ENCODE results near the gene DPP6.

The DPP6 gene

DNA sequence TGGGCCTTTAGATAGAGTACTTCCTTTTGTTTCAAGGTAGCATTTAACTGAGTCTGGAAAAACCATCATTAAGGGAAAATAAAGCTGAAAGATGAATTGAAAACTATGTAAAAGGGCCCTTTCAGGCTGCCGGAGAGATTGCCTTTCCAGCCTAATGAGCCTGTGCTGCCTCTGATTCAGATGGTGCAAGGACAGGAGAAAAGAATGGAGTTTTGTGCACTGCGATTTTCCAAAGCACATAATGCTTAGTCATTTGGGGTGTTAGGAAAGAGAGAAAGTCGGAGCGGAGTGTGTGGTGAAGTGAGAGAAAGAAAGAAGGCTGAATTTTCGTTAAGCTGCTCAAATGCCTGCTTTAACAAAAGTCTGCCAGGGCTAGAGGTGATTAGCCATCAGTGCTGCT is 691.0 kb downstream of the DPP6 start:
- no peak for TF ChIP-seq POLR2A (IDR thresholded peaks at IDR 0.05; ENCODE audit: extremely low read depth, insufficient read length)
- TF ChIP-seq, protein P1, sequence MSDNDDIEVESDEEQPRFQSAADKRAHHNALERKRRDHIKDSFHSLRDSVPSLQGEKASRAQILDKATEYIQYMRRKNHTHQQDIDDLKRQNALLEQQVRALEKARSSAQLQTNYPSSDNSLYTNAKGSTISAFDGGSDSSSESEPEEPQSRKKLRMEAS (IDR thresholded peaks at IDR 0.05; ENCODE audit: low read depth, low read length) = no peak
- TF ChIP-seq, protein P2, sequence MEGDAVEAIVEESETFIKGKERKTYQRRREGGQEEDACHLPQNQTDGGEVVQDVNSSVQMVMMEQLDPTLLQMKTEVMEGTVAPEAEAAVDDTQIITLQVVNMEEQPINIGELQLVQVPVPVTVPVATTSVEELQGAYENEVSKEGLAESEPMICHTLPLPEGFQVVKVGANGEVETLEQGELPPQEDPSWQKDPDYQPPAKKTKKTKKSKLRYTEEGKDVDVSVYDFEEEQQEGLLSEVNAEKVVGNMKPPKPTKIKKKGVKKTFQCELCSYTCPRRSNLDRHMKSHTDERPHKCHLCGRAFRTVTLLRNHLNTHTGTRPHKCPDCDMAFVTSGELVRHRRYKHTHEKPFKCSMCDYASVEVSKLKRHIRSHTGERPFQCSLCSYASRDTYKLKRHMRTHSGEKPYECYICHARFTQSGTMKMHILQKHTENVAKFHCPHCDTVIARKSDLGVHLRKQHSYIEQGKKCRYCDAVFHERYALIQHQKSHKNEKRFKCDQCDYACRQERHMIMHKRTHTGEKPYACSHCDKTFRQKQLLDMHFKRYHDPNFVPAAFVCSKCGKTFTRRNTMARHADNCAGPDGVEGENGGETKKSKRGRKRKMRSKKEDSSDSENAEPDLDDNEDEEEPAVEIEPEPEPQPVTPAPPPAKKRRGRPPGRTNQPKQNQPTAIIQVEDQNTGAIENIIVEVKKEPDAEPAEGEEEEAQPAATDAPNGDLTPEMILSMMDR (IDR thresholded peaks at IDR 0.05; ENCODE audit: low read depth, low read length) = no peak
- TF ChIP-seq MYC (IDR thresholded peaks at IDR 0.05; ENCODE audit: low read depth, low read length) = no peak
- no peak overlapping the region for H3K4me3 ChIP-seq (ENCODE audit: low read depth, low read length)
- no peak for DNase-seq (ENCODE audit: low read depth)

DNA sequence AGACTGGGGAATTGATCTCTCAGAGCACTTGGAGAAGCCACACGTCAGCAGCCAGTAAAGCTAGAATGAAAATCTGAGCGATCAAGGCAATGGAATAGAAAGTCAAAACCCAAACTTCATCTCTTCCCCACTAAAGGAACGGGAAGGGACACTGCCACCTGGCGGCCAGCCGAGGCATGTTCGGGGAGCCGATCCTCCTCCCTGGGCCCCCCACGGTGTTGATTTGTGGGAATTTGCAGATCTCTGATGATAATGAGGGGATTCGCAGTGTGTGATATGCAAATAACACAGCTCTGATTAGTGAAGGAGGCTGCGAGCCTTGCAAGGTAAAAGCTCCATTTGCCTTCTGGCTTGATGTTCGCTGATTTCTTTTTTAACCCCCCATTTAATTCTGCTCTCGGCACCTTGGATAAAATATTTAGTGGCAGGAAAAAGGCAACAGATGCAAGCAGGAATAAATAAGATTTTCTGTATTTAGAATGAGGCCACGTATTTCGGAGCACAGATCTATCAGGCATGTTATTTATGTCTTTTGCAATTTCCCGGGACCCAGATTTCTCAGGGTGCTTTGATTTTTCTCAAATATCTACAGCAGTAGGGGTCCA is 692.2 kb downstream of the DPP6 start:
- peak; percentile 50 for DNase-seq (ENCODE audit: low read depth)
- H3K4me3 ChIP-seq (ENCODE audit: low read depth, low read length) = no peak overlapping the region
- TF ChIP-seq, protein P2 (IDR thresholded peaks at IDR 0.05; ENCODE audit: low read depth, low read length) = peak; percentile 96
- TF ChIP-seq POLR2A (IDR thresholded peaks at IDR 0.05; ENCODE audit: extremely low read depth, insufficient read length) (no peak), MYC (IDR thresholded peaks at IDR 0.05; ENCODE audit: low read depth, low read length) (no peak)
- TF ChIP-seq, protein P1 (IDR thresholded peaks at IDR 0.05; ENCODE audit: low read depth, low read length) = no peak

DNA sequence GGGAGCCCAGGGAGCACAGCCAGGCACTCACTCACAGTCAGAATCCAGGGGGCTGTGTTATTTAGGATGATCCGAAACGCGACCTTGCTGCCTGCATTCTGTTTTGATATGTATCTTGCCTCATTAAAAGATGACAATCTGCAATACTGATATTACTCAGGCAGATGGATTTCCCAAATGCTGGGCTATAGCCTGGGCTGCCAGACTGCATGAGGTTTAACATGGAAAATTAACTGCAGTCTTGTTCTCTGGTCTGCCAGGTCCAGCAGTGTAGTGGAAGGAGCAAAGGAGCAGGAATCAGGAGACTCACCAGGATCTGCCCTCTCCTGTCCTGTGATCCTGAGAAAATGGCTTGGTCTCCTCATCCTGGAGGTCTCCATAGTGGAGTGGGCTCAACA is 692.7 kb downstream of the DPP6 start:
- H3K4me3 ChIP-seq (ENCODE audit: low read depth, low read length) = no peak overlapping the region
- TF ChIP-seq POLR2A (IDR thresholded peaks at IDR 0.05; ENCODE audit: extremely low read depth, insufficient read length) (no peak), MYC (IDR thresholded peaks at IDR 0.05; ENCODE audit: low read depth, low read length) (no peak)
- TF ChIP-seq, protein P2 (IDR thresholded peaks at IDR 0.05; ENCODE audit: low read depth, low read length) = no peak
- TF ChIP-seq, protein P1 (IDR thresholded peaks at IDR 0.05; ENCODE audit: low read depth, low read length) = no peak
- no peak for DNase-seq (ENCODE audit: low read depth)

DNA sequence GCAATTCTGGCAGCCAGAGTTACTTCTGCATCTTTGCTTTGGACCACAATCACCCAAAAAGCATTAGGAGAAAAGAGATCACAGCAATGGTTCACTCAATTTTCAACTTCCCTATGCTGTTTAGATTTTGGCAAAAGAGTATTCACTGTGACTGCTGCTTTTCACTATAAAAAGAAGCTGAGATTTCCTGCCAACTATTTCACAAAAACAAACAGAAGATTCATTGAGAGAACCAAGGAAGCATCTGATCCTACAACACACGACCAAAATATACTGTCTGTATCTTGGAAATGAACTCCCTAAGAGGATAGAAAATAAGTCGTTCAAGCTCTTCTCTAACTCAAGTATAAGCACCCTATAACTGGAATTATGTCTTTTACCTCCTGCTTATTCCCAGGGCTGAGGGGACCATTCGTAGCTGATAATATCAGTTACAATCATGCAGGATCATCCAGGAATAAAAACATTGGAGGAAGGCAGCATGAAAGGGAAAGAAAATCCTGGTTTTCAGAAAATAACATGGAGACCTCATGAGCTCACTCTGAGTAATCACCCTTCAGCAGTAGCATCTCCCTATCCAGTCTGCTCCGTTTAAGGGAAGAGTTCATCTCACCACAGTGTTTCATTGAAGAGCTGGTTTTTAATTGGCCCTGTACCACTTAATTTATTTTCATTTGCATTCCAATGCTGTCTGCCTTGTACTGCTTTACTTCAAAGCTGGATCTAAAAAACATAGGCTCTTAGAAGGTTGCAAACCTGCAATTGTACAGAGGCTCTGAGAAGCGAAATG is 694.6 kb downstream of the DPP6 start:
- DNase-seq (ENCODE audit: low read depth) = no peak
- no peak for TF ChIP-seq MYC (IDR thresholded peaks at IDR 0.05; ENCODE audit: low read depth, low read length)
- TF ChIP-seq, protein P1 (IDR thresholded peaks at IDR 0.05; ENCODE audit: low read depth, low read length) = no peak

DNA sequence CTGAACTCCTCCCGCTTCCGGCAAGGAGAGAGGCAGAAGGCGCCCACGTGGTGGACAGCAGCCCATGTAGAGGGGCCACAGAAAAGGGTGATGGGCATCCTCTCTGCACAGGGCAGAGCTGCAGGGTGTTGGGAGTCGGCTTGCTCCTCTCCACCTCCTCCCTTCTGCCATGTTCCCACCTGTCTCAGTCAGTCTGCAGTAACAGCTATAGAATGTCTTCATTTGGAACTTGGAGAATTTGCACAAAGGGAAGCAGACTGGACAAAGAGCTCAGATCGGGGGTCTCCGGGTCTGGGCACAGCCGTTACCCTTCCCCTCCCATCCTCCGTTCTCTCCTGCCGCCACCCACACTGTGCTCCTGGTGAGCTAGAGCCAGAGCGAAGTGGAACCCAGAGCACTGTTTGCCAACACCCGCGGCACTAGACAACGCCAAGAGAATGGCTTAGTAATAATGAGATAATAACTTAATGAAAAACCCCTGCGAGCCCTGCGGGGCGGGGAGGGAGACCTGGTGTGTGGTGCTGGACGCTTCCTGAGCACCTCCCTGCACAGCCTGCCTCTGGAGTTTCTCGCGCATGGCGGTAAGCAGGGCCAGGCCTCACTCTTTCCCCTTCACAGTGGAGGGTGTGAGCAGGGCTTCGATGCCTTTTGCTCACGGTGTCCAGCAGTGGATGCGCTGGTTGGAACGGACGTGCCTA is 696.0 kb downstream of the DPP6 start:
- TF ChIP-seq MYC (IDR thresholded peaks at IDR 0.05; ENCODE audit: low read depth, low read length) = no peak
- no peak for DNase-seq (ENCODE audit: low read depth)
- H3K4me3 ChIP-seq (ENCODE audit: low read depth, low read length) = no peak overlapping the region

More for the DNA sequence above, 694.6 kb downstream of the DPP6 start:
- no peak overlapping the region for H3K4me3 ChIP-seq (ENCODE audit: low read depth, low read length)

DNA sequence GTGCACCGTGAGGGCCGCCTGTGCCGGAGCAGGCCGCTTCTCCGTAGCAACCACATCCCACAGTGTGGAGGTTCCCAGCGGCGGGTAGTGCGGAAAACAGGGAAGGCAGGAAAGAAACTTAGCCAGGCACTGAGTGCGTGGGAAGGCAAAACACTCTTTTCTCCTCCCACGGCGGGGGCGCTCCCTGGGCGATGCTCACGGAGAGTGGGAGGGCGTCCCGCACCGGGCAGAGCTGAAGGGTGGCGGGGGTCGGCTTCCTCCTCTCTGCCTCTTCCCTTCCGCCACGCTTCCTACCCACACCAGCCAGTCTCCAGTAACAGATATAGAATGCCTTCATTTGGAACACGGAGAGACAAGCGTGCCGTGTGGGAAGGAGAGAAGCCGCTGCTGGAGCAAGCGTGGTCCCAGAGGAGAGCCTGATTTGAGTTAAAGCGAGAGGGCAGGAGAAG is 698.2 kb downstream of the DPP6 start:
- DNase-seq (ENCODE audit: low read depth) = no peak
- H3K4me3 ChIP-seq (ENCODE audit: low read depth, low read length) = no peak overlapping the region
- TF ChIP-seq, protein P2 (IDR thresholded peaks at IDR 0.05; ENCODE audit: low read depth, low read length) = no peak
- TF ChIP-seq POLR2A (IDR thresholded peaks at IDR 0.05; ENCODE audit: extremely low read depth, insufficient read length) (no peak), MYC (IDR thresholded peaks at IDR 0.05; ENCODE audit: low read depth, low read length) (no peak)
- TF ChIP-seq, protein P1 (IDR thresholded peaks at IDR 0.05; ENCODE audit: low read depth, low read length) = no peak
